ENCODE results near the gene PET117. TPM values are rescaled to one million over a fixed set of nuclear protein-coding genes. Genes with fewer than 3 reads are reported as not detected.

The PET117 gene
- total RNA-seq, 1 donor from 2014 or later, result 14.1 TPM

DNA sequence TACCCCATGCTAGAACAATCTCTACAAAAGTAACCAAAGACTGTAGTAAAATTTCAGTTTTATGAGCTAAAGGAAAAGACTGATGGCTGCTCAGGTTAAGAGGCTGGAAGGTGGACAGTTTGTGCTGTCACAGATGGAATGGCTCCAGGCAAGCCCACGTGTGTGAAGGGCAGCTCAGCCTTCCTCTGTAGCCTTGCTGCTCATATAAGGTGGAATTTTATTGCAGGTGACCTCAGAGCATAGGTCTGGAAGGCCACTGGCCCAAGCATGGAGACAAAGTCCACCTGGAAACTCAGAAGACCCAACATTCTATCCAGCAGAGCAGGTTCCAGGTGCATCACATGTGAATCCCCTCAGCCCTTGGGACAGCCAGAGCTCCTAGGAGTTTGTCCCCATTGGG, 53.6 kb downstream of the PET117 start:
- Mint-ChIP-seq H3K36me3 (peaks cover 17% of the 10 kb centered on the region), H3K9me3 (no peaks in the 10 kb centered on the region), H3K27ac (no peak overlapping the region), H3K27me3 (ENCODE audit: low read depth) (no peaks in the 10 kb centered on the region), H3K4me3 (no peak overlapping the region), H3K4me1 (no peaks in the 10 kb centered on the region)
- DNase-seq (ENCODE audit: low spot score in 2 of 2, unreplicated experiment in 2 of 2), result no peak
- TF ChIP-seq, protein P1, sequence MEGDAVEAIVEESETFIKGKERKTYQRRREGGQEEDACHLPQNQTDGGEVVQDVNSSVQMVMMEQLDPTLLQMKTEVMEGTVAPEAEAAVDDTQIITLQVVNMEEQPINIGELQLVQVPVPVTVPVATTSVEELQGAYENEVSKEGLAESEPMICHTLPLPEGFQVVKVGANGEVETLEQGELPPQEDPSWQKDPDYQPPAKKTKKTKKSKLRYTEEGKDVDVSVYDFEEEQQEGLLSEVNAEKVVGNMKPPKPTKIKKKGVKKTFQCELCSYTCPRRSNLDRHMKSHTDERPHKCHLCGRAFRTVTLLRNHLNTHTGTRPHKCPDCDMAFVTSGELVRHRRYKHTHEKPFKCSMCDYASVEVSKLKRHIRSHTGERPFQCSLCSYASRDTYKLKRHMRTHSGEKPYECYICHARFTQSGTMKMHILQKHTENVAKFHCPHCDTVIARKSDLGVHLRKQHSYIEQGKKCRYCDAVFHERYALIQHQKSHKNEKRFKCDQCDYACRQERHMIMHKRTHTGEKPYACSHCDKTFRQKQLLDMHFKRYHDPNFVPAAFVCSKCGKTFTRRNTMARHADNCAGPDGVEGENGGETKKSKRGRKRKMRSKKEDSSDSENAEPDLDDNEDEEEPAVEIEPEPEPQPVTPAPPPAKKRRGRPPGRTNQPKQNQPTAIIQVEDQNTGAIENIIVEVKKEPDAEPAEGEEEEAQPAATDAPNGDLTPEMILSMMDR (IDR thresholded peaks at IDR 0.05; ENCODE audit: unreplicated experiment), result no peak

Other genes starting within 250 kb of the PET117 start
- 130 to 134 TPM (median 133 TPM) in 3 replicates for gene SNX5, start 169.1 kb upstream of the PET117 start, total RNA-seq
- 25.0 to 26.7 TPM (median 25.7 TPM) in 3 replicates for gene MGME1, start 168.8 kb upstream of the PET117 start, total RNA-seq
- 7.3 to 8.6 TPM (median 8.5 TPM) in 3 replicates for gene OVOL2, start 79.9 kb upstream of the PET117 start, total RNA-seq
- gene KAT14, start within 50 bp of the PET117 start, total RNA-seq, result 22.2 to 23.9 TPM (median 22.5 TPM) in 3 replicates
- 23.7 to 25.4 TPM (median 24.3 TPM) in 3 replicates for gene ZNF133, start 150.7 kb downstream of the PET117 start, total RNA-seq

All from mesothelial cell of epicardium (in vitro differentiated cells).